GM12891 (cell line): ENCODE measurements around the gene DYSF.

Experiments used
- DNase-seq: peaks from one replicate; pipeline ENCODE4 v3.0.0; 2011; ENCODE audit warnings: low spot score; ENCODE audit not compliant: insufficient read length
- FAIRE-seq: peaks from 2 replicates; lab custom pipeline; 2011; peaks lifted over from hg19 to GRCh38; lab: Jason Lieb, UNC
- PAX5 ChIP-seq: IDR thresholded peaks from 2 replicates; pipeline ENCODE4 v1.6.1; 2011; ENCODE audit warnings: low read length, moderate library complexity, mild to moderate bottlenecking; ENCODE audit not compliant: insufficient read depth, severe bottlenecking
- POLR2A ChIP-seq: IDR thresholded peaks from 2 replicates; pipeline ENCODE4 v1.6.1; 2011; ENCODE audit warnings: low read depth, low read length, control low read depth
- POLR2AphosphoS5 ChIP-seq: IDR thresholded peaks from 2 replicates; pipeline ENCODE4 v1.6.1; 2011; ENCODE audit warnings: low read depth, low read length, control low read depth
- POU2F2 ChIP-seq: IDR thresholded peaks from 2 replicates; pipeline ENCODE4 v1.6.1; 2011; ENCODE audit warnings: low read depth, mild to moderate bottlenecking, control low read depth, low read length, moderate library complexity
- SPI1 ChIP-seq: IDR thresholded peaks from 2 replicates; pipeline ENCODE4 v1.6.1; 2011; ENCODE audit warnings: low read depth, low read length, control low read depth
- TAF1 ChIP-seq: IDR thresholded peaks from 2 replicates; pipeline ENCODE4 v1.6.1; 2011; ENCODE audit warnings: low read depth, low read length, control low read depth

DYSF gene

DNA sequence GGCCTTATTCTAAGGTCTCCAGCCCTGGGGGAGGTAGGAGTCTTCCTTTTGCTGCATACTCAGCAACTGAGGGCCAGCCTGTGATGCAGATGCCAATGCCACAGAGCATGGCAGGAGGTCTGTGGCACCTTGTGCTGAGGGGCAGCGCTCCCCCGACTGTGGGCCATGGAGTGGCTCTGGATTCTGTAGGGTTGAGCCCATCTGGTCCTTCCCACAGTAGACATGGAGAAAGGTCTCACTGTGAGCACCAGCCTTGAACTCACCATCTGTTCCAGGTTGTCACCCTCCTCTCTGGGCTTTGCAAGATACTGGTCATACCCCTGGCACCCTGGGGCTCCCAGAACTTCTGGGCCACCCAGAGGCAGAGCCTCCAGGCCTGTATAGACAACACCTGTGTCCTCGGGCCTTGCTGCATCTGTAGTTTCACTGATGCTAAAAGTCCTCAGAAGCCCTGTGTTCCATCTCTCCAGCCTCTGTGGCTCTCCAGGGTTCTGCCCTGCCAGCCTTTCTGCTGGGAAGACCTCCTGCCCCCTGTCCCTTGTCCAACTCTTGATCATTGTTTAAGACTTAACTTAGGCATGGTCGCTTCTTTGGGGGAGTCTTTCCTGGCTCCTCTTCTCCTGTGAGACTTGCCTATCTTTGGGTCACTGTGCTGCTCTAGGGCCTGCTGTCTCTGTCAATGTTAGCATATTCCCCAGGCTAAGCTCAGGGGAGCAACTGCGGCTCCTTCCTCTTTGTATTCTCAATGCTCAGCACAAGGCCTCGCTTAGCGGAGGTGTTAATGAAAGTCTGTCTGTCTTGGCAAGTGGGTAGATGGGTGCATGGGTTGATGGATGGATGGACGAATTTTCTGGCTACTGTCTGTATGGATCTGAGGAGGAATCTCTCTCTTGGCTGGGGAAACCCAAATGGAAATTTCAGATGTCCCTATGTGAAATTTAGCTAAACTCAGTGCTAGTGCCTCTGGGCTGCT lies 160.9 kb downstream of the DYSF start:
- no peak for DNase-seq
- TF ChIP-seq PAX5, result no peak
- TF ChIP-seq POLR2A, result no peak
- TF ChIP-seq POU2F2, result no peak
- no peak for TF ChIP-seq POLR2AphosphoS5
- no peak for TF ChIP-seq TAF1
- no peak for TF ChIP-seq SPI1
- no peak for FAIRE-seq

DNA sequence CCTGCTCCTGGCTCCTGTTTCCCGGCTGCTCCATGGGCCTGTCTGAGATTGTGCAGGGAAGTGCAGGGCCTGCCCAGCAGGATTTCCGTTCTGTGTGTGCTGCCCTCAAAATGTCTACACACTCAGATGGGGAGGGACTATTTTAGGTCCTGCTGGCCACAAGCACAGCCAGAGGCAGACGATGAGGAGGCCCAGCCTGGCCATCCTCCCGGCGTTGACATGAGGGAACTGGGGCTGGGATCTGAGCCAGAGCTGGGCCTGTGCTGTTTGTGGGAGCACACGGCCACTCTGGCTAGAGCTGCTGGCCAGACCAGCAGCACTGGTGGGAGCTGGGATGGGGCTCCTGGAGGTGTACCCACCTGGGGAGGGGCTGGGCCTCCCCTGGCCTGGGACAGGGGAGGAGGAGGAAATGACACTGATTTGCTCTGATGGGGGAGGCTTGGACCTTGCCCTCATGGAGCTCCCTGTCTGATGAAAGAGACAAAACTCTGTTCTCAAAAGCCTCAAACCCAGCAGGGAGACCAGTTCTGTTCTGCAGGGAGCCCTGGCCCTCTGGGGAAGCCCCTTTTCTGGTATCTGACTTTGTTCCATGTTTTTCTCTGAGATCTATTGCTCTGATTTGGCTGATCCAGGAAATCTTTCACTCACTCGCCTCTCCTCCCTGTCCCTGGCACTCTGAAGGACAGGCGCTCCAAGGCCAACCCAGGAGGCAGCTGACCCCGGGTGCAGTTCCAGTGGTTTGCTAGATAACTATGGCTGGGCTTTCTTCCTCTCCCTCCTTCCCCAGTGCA lies 161.8 kb downstream of the DYSF start:
- no peak for TF ChIP-seq POLR2AphosphoS5
- no peak for TF ChIP-seq SPI1
- TF ChIP-seq POU2F2, result no peak
- TF ChIP-seq PAX5, result no peak
- TF ChIP-seq TAF1, result no peak
- no peak for TF ChIP-seq POLR2A
- no peak for DNase-seq
- no peak for FAIRE-seq

DNA sequence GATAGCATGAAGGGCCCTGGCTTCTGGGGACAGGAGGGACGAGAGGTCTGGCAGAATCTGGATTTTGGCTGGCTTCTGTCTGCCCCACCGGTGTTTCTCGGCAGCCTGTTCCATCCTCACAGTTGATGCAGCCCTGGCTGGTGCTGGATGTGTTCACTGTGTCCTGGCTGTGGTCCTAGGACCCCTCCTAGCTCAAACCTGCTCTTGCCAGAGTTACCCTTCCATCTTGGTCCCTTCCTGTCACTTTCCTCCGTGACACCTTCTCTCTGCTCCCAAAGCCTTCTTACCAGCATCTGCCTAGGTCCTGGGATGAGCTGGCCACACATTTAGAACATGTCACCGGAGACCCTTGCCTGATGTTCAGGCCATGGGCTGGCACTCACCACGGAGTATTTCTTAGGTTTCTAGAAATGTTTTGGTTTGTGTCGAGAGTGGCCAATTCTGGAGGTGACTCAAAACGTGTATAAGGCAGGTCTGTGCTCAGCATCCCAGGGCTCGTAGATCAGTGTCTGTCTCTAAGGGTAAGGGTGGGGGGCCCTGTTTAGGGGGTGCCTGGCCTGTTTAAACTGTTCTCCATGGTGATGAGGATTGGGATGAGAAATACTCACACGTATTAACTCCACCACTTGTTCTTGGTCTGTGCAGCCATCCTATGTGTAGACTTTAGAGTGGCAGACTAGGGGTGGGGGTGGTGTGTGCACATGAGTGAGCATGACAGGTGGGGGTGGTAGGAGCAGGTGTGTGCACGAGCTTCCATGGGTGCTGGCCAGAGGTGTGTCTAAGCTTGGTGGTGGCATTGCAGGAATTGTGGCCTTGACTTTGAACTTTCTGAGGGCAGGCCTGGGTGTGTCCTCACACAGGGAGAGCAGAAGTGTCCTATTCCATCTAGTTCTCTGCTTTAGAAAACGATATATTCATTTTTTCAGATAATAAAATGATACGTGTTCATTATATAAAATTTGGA lies 162.7 kb downstream of the DYSF start:
- FAIRE-seq, result no peak
- no peak for DNase-seq
- TF ChIP-seq PAX5 (no peak), TAF1 (no peak), POU2F2 (no peak), POLR2AphosphoS5 (no peak), POLR2A (no peak), SPI1 (no peak)

DNA sequence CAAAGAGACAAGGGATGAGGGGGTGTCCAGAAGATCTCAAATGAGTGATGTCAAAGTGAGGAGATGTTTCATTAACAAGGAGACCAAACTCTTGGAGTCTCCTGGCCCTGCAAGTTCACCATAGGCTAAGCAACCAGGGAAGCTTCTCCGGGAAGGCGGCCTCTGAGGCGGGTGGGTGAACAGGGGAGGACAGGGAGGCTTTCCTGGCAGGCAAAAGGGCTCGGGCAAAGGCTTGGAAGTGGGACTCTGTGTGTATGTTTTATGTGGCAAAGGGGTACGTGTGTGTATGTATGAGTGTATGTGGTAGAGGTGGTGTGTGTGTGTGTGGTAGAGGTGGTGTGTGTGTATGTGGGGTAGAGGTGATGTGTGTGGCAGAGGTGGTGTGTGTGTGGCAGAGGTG lies 163.9 kb downstream of the DYSF start:
- FAIRE-seq, result no peak
- DNase-seq, result no peak
- TF ChIP-seq PAX5 (no peak), POLR2AphosphoS5 (no peak), TAF1 (no peak), POU2F2 (no peak), SPI1 (no peak), POLR2A (no peak)

DNA sequence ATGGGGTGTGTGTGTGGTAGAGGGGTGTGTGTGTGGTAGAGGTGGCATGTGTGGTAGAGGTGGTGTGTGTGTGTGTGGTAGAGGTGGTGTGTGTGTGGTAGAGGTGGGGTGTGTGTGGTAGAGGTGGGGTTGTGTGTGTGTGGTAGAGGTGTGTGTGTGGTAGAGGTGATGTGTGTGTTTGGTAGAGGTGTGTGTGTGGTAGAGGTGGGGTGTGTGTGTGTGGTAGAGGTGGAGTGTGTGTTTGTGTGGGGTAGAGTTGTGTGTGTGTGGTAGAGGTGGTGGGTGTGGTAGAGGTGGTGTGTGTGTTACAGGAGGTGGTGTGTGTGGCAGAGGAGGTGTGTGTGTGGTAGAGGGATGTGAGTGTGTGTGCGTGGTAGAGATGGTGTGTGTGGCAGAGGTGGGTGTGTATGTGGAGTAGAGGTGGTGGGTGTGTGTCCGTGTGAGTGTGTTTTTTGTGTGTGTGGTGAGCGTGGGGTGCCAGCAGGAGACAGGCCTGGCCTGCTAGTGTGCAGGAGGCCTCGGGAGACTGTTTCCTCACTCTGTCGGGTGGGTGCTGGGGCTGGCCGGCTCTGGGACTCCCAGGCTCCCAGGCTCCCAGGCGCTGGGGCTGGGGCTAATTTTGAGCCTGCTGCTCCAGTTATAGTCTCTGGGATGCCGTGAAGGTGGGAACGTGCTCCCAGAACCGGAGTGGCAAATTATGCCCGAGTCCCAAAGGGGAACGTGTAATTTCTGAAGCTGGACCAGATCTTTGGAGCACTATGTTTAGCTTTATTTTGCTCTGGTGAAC lies 165.2 kb downstream of the DYSF start:
- TF ChIP-seq SPI1 (no peak), POLR2AphosphoS5 (no peak), POU2F2 (no peak), POLR2A (no peak), PAX5 (no peak), TAF1 (no peak)
- FAIRE-seq, result peak; percentile 94
- no peak for DNase-seq

DNA sequence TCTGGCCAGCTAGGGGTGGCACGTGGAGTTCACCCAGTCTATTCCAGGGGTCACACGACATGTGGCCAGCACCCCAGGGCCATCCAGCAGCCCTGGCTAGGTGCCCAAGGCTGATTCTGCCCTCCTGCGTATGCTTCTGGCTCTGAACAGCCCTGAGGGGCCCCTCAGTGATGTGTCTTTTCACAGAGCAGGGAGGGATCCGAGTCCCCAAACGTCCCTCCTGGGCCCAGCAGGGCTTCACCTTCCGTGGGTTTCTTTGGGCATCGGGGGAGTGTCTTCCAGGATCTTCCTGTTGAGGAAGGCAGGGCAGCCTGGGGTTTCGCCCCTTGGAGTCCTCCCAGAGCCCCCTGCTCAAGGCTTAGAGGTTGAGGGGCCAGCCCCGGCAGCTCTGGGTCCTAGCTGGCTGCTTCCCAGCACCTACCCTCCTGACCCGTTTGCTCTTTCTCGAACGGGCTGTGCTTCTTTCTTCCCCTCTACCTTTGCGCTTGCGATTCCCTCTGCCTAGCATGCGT lies 165.9 kb downstream of the DYSF start:
- no peak for FAIRE-seq
- TF ChIP-seq PAX5, result no peak
- no peak for TF ChIP-seq POLR2AphosphoS5
- TF ChIP-seq SPI1, result no peak
- TF ChIP-seq POU2F2, result no peak
- TF ChIP-seq POLR2A, result no peak
- no peak for TF ChIP-seq TAF1
- no peak for DNase-seq

DNA sequence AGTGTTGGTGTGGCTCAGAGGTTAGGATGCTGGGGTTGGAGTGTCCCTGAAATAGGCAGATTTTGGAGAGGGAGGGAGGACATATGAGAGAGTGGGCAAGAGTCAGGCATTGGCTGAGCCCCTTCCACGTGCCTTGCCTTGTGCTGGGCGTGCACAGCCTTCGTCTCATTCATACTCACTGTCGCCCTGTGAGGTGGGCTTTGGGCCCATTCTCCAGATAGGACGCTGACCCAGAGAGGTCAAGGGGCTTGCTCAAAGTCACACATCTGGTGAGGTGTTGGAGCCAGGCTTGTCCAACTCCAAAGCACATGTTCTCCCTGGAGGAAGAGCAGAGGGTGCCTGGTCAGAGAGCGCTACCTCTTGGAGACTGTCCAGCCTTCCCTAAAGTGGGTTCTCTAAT lies 166.8 kb downstream of the DYSF start:
- FAIRE-seq, result no peak
- TF ChIP-seq POU2F2, result no peak
- TF ChIP-seq POLR2AphosphoS5, result no peak
- no peak for TF ChIP-seq POLR2A
- TF ChIP-seq SPI1, result no peak
- no peak for TF ChIP-seq TAF1
- TF ChIP-seq PAX5, result no peak
- DNase-seq, result no peak

DNA sequence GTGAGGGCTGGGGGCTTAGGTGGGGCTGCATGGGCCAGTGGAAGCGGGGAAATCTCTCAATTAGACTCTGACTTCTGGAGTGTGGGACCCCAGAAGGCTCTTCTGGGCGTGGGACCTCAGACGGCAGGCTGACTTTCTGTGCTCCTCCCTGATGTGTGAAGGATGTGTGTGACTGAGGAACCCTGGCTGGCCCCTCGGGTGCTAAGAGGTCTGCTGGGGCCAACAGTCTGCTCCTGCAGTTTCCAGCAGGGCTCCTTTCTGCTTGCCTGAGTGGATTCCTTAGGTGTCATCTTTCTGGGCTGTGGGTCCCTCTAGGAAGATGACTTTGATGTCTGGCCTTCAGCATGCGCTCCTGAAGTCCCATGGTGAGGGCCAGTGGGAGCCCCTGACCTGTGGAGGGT lies 167.5 kb downstream of the DYSF start:
- no peak for FAIRE-seq
- no peak for TF ChIP-seq TAF1
- TF ChIP-seq POLR2AphosphoS5, result no peak
- TF ChIP-seq PAX5, result no peak
- no peak for TF ChIP-seq POU2F2
- TF ChIP-seq SPI1, result no peak
- no peak for TF ChIP-seq POLR2A
- no peak for DNase-seq
